HS-27A (cell line): ENCODE data around the gene FGA.

ENCODE experiments used
- DNase-seq: peaks from one replicate; pipeline ENCODE4 v3.0.0-alpha.2; 2012; ENCODE audit warnings: low read depth, missing footprints

FGA gene

GRCh38 chr4:154578919-154579318 lies 11.6 kb downstream of the FGA start:
- no peak for DNase-seq

- DNase-seq: no peak
Observed at GRCh38 chr4:154577324-154577723, 13.2 kb downstream of the FGA start.

- DNase-seq: no peak
Observed at GRCh38 chr4:154574311-154574710, 16.2 kb downstream of the FGA start.

GRCh38 chr4:154573190-154573870 lies 17.2 kb downstream of the FGA start:
- DNase-seq: no peak

GRCh38 chr4:154569584-154569983 lies 21.0 kb downstream of the FGA start:
- DNase-seq: no peak

- DNase-seq: no peak
Observed at GRCh38 chr4:154569028-154569427, 21.5 kb downstream of the FGA start.

GRCh38 chr4:154566639-154567204 lies 23.8 kb downstream of the FGA start:
- DNase-seq: no peak

GRCh38 chr4:154565704-154566103 lies 24.8 kb downstream of the FGA start:
- no peak for DNase-seq

GRCh38 chr4:154564311-154564710 lies 26.2 kb downstream of the FGA start:
- DNase-seq: no peak

GRCh38 chr4:154562697-154563254 lies 27.8 kb downstream of the FGA start, which contains the start of gene FGB:
Gene FGB (plus strand): TSS chr4:154563011. CDS start chr4:154563019, 8 bp downstream.
- no peak for DNase-seq

GRCh38 chr4:154560824-154561231 lies 29.7 kb downstream of the FGA start:
- DNase-seq: peak; percentile 91

GRCh38 chr4:154560419-154560801 lies 30.1 kb downstream of the FGA start:
- DNase-seq: no peak

- DNase-seq: peak; percentile 71
Observed at GRCh38 chr4:154559494-154560418, 30.8 kb downstream of the FGA start.

- DNase-seq: no peak
Observed at GRCh38 chr4:154559141-154559493, 31.4 kb downstream of the FGA start.

GRCh38 chr4:154551872-154552686 lies 38.5 kb downstream of the FGA start:
- peak; percentile 60 for DNase-seq

- peak; percentile 92 for DNase-seq
Observed at GRCh38 chr4:154549894-154550790, 40.4 kb downstream of the FGA start, which contains the start of gene PLRG1. Gene PLRG1 (minus strand): TSS chr4:154550400. CDS start chr4:154550308, 92 bp downstream.

- DNase-seq: no peak
Observed at GRCh38 chr4:154545689-154546088, 44.9 kb downstream of the FGA start.

- no peak for DNase-seq
Observed at GRCh38 chr4:154542271-154542879, 48.2 kb downstream of the FGA start.
